ENCODE results near the gene PDE11A. TPM values are rescaled to one million over a fixed set of nuclear protein-coding genes. Genes with fewer than 3 reads are reported as not detected.

Gene PDE11A
- total and polyA plus RNA-seq, 2 experiments from 2014 or later = 0.08 to 0.73 TPM

DNA sequence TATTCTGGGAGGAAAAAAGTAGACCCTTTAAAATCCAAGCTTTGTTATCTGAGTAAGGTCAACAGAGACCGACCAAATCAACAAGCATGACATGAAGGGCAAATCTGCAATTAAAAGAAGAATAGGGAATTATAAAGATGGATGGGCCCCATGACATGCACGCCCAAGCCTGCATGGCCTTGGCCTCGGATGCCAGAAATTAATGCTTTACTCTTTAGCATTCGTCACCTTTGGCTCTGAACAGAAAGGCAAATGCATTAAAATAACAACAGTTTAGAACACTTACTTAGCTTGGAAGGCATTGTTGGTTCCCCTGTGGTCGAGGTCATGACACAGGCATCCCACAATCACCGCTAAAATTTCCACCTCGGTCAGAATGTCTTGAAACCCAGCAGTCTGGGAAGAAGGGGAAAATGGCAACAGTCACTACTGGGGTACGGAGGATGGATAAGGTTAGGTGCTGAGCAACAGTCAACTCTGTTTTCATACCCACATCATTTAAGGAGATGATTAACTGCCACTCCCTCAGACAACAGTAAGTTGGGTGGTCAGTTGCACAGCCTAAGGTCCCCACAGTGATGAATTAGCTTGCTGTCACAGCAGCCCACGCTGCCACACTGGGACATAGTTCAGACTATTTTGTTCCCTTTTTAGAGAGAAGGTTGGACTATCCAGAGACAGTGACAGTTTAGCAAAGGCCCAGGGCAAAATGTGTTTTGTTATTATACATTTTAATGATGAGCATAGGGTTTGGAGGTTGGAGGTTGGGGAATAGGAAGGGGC lies 360.9 kb downstream of the PDE11A start (continued):
- TF ChIP-seq, protein P1, sequence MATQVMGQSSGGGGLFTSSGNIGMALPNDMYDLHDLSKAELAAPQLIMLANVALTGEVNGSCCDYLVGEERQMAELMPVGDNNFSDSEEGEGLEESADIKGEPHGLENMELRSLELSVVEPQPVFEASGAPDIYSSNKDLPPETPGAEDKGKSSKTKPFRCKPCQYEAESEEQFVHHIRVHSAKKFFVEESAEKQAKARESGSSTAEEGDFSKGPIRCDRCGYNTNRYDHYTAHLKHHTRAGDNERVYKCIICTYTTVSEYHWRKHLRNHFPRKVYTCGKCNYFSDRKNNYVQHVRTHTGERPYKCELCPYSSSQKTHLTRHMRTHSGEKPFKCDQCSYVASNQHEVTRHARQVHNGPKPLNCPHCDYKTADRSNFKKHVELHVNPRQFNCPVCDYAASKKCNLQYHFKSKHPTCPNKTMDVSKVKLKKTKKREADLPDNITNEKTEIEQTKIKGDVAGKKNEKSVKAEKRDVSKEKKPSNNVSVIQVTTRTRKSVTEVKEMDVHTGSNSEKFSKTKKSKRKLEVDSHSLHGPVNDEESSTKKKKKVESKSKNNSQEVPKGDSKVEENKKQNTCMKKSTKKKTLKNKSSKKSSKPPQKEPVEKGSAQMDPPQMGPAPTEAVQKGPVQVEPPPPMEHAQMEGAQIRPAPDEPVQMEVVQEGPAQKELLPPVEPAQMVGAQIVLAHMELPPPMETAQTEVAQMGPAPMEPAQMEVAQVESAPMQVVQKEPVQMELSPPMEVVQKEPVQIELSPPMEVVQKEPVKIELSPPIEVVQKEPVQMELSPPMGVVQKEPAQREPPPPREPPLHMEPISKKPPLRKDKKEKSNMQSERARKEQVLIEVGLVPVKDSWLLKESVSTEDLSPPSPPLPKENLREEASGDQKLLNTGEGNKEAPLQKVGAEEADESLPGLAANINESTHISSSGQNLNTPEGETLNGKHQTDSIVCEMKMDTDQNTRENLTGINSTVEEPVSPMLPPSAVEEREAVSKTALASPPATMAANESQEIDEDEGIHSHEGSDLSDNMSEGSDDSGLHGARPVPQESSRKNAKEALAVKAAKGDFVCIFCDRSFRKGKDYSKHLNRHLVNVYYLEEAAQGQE (IDR thresholded peaks at IDR 0.05; ENCODE audit: unreplicated experiment) = no peak
- no peak for TF ChIP-seq POLR2AphosphoS5 (IDR thresholded peaks at IDR 0.05; ENCODE audit: low read depth)
- no peak for TF ChIP-seq EZH2 (IDR thresholded peaks at IDR 0.05; ENCODE audit: low read depth, unreplicated experiment)
- TF ChIP-seq NANOG (IDR thresholded peaks at IDR 0.05; ENCODE audit: borderline replicate concordance) = no peak

- H3K4me2 ChIP-seq = no peak overlapping the region
Observed at GRCh38 chr2:177710889-177711288, 361.7 kb downstream of the PDE11A start.

DNA sequence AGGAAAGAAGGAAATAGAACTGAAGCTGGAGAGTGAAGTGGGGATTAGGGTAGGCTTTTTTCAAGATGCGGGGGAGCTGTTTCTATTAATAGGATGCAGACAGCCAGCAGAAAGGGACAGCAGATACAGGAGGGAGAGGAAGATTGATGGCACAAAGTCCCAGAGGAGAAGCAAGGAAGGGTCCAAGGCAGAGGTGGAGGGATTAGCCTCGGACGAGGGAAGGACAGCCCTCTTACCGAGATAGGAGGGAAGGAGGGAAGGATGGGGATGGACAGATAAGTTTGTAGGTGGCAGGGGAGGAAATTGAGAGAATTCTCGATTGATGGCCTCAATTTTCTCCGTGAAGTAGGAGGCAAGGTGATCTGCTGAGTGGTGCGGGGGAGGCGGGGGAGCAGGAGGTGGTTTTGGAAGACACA lies 362.6 kb downstream of the PDE11A start:
- ATAC-seq (no peak), DNase-seq (ENCODE audit: low spot score) (no peak)
- no peaks in the 10 kb centered on the region for H3K36me3 ChIP-seq (ENCODE audit: insufficient read depth)
- H4K20me1 ChIP-seq (replicated peaks; ENCODE audit: insufficient read depth) = no peaks in the 10 kb centered on the region
- no peaks in the 10 kb centered on the region for H3K9me2 ChIP-seq (ENCODE audit: insufficient read depth)
- Mint-ChIP-seq H3K36me3 (ENCODE audit: low read depth) (no peaks in the 10 kb centered on the region), H3K4me3 (no peak overlapping the region), H3K27ac (no peak overlapping the region), H3K9me3 (no peaks in the 10 kb centered on the region), H3K4me1 (peaks cover 6% of the 10 kb centered on the region), H3K27me3 (ENCODE audit: insufficient read depth, low read depth, poor library complexity) (peaks cover 3% of the 10 kb centered on the region)
- H3K4me2 ChIP-seq = no peak overlapping the region
- H3K4me3 ChIP-seq = no peak overlapping the region
- H2AFZ ChIP-seq = no peak overlapping the region; the same call in 1 of the 2 replicates
- H3K27me3 ChIP-seq (ENCODE audit: insufficient read depth) = no peaks in the 10 kb centered on the region
- no peaks in the 10 kb centered on the region for H3K79me2 ChIP-seq (replicated peaks; ENCODE audit: insufficient read depth)
- no peaks in the 10 kb centered on the region for H3K4me1 ChIP-seq (ENCODE audit: insufficient read depth)
- H3F3A ChIP-seq (replicated peaks; ENCODE audit: low read depth) = no peaks in the 10 kb centered on the region
- H3K27ac ChIP-seq (ENCODE audit: low read depth) = no peak overlapping the region
- TF ChIP-seq, protein P2, sequence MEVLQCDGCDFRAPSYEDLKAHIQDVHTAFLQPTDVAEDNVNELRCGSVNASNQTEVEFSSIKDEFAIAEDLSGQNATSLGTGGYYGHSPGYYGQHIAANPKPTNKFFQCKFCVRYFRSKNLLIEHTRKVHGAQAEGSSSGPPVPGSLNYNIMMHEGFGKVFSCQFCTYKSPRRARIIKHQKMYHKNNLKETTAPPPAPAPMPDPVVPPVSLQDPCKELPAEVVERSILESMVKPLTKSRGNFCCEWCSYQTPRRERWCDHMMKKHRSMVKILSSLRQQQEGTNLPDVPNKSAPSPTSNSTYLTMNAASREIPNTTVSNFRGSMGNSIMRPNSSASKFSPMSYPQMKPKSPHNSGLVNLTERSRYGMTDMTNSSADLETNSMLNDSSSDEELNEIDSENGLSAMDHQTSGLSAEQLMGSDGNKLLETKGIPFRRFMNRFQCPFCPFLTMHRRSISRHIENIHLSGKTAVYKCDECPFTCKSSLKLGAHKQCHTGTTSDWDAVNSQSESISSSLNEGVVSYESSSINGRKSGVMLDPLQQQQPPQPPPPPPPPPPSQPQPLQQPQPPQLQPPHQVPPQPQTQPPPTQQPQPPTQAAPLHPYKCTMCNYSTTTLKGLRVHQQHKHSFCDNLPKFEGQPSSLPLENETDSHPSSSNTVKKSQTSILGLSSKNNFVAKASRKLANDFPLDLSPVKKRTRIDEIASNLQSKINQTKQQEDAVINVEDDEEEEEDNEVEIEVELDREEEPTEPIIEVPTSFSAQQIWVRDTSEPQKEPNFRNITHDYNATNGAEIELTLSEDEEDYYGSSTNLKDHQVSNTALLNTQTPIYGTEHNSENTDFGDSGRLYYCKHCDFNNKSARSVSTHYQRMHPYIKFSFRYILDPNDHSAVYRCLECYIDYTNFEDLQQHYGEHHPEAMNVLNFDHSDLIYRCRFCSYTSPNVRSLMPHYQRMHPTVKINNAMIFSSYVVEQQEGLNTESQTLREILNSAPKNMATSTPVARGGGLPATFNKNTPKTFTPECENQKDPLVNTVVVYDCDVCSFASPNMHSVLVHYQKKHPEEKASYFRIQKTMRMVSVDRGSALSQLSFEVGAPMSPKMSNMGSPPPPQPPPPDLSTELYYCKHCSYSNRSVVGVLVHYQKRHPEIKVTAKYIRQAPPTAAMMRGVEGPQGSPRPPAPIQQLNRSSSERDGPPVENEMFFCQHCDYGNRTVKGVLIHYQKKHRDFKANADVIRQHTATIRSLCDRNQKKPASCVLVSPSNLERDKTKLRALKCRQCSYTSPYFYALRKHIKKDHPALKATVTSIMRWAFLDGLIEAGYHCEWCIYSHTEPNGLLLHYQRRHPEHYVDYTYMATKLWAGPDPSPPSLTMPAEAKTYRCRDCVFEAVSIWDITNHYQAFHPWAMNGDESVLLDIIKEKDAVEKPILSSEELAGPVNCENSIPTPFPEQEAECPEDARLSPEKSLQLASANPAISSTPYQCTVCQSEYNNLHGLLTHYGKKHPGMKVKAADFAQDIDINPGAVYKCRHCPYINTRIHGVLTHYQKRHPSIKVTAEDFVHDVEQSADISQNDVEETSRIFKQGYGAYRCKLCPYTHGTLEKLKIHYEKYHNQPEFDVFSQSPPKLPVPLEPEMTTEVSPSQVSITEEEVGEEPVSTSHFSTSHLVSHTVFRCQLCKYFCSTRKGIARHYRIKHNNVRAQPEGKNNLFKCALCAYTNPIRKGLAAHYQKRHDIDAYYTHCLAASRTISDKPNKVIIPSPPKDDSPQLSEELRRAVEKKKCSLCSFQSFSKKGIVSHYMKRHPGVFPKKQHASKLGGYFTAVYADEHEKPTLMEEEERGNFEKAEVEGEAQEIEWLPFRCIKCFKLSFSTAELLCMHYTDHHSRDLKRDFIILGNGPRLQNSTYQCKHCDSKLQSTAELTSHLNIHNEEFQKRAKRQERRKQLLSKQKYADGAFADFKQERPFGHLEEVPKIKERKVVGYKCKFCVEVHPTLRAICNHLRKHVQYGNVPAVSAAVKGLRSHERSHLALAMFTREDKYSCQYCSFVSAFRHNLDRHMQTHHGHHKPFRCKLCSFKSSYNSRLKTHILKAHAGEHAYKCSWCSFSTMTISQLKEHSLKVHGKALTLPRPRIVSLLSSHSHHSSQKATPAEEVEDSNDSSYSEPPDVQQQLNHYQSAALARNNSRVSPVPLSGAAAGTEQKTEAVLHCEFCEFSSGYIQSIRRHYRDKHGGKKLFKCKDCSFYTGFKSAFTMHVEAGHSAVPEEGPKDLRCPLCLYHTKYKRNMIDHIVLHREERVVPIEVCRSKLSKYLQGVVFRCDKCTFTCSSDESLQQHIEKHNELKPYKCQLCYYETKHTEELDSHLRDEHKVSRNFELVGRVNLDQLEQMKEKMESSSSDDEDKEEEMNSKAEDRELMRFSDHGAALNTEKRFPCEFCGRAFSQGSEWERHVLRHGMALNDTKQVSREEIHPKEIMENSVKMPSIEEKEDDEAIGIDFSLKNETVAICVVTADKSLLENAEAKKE (CRISPR knock-in tag; IDR thresholded peaks at IDR 0.05) = no peak
- no peak for TF ChIP-seq JUNB (IDR thresholded peaks at IDR 0.05; ENCODE audit: unreplicated experiment)
- TF ChIP-seq, protein P3, sequence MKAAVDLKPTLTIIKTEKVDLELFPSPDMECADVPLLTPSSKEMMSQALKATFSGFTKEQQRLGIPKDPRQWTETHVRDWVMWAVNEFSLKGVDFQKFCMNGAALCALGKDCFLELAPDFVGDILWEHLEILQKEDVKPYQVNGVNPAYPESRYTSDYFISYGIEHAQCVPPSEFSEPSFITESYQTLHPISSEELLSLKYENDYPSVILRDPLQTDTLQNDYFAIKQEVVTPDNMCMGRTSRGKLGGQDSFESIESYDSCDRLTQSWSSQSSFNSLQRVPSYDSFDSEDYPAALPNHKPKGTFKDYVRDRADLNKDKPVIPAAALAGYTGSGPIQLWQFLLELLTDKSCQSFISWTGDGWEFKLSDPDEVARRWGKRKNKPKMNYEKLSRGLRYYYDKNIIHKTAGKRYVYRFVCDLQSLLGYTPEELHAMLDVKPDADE (IDR thresholded peaks at IDR 0.05) = no peak
- TF ChIP-seq EZH2 (IDR thresholded peaks at IDR 0.05; ENCODE audit: low read depth, unreplicated experiment) = no peak

More at GRCh38 chr2:177710889-177711288, 361.7 kb downstream of the PDE11A start:
- H4K20me1 ChIP-seq (replicated peaks; ENCODE audit: insufficient read depth) = no peaks in the 10 kb centered on the region
- Mint-ChIP-seq H3K4me3 (no peak overlapping the region), H3K36me3 (ENCODE audit: low read depth) (no peaks in the 10 kb centered on the region), H3K27ac (no peak overlapping the region), H3K9me3 (no peaks in the 10 kb centered on the region), H3K4me1 (peaks cover 7% of the 10 kb centered on the region), H3K27me3 (ENCODE audit: insufficient read depth, low read depth, poor library complexity) (peaks cover 3% of the 10 kb centered on the region)
- TF ChIP-seq CREB1 (CRISPR knock-in tag; IDR thresholded peaks at IDR 0.05; ENCODE audit: low read depth) = no peak
- TF ChIP-seq POLR2AphosphoS5 (IDR thresholded peaks at IDR 0.05; ENCODE audit: low read depth) = no peak
- TF ChIP-seq JUNB (IDR thresholded peaks at IDR 0.05; ENCODE audit: unreplicated experiment) = no peak
- no peak for TF ChIP-seq NANOG (IDR thresholded peaks at IDR 0.05; ENCODE audit: borderline replicate concordance)
- TF ChIP-seq ZNF114 (CRISPR knock-in tag; IDR thresholded peaks at IDR 0.05) = no peak
- no peak overlapping the region for H3K27ac ChIP-seq (ENCODE audit: low read depth)
- ATAC-seq (no peak), DNase-seq (ENCODE audit: low spot score) (no peak)
- no peak overlapping the region for H2AFZ ChIP-seq
- H3K4me1 ChIP-seq (ENCODE audit: insufficient read depth) = no peaks in the 10 kb centered on the region
- no peak overlapping the region for H3K4me3 ChIP-seq
- H3K79me2 ChIP-seq (replicated peaks; ENCODE audit: insufficient read depth) = no peaks in the 10 kb centered on the region
- H3F3A ChIP-seq (replicated peaks; ENCODE audit: low read depth) = no peaks in the 10 kb centered on the region
- H3K36me3 ChIP-seq (ENCODE audit: insufficient read depth) = no peaks in the 10 kb centered on the region
- no peaks in the 10 kb centered on the region for H3K9me2 ChIP-seq (ENCODE audit: insufficient read depth)
- no peaks in the 10 kb centered on the region for H3K27me3 ChIP-seq (ENCODE audit: insufficient read depth)
